MM.1S (cell line): ENCODE results near the gene SMIM1.

Experiments
- EZH2 ChIP-seq: fragments of 300-600 bp; sonication (generic); optimal IDR thresholded peaks from 2 replicates; pipeline ENCODE3; 2017; ENCODE audit warnings: low read depth, mild to moderate bottlenecking, antibody characterized with exemption, low read length, mixed read lengths
- EZH2phosphoT487 ChIP-seq: fragments of 300-600 bp; sonication (generic); IDR thresholded peaks from 2 replicates; pipeline ENCODE4 v1.6.1; 2018; ENCODE audit warnings: antibody characterized with exemption, low read length
- TF ChIP-seq, protein P1 (sequence below): fragments of 300-600 bp; sonication (generic); IDR thresholded peaks from 2 replicates; pipeline ENCODE4 v1.5.1; 2016; ENCODE audit warnings: antibody characterized with exemption, low read length, mixed read lengths

DNA sequence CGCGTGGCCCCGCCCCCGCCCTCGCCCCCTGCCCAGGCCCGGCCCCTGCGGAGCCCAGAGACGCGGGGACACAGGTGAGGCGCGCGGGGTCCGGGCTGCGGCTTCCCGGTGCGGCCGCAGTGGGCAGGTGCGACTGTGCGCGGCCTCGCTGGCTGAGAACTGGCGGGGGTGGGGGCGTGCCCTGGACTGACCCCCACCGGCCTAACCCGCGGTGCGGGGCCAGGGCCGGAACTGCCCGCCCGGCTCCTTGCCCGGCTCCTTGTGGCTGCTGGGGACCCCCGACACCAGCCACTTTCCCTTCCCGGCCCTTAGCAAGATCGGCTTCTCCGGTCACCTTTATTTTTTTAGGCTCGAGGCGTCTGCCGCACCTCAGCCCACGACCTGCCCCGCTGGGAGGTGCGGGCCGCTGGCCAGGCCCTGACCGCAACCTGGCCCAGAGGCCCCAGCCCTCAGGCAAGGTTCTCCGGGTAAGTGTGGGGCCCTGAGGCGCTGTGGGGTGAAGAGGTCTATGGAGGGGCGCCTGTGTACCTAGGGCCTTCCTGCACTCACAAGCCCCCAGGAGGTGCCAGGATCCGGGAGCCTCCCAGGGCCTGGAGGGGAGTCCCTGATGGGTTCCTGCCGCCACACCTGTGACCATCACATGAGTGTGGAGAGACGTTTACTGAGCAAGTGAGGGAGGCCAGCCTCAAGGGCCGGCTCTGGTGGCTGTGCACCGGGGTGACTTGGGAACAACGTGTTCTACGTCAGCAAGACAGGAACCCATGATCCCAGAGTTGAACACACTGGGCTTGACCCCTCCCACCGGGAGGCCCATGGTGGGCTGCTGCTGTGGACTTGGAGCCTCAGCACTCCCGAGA, at the start of gene SMIM1:
- TF ChIP-seq, protein P1, sequence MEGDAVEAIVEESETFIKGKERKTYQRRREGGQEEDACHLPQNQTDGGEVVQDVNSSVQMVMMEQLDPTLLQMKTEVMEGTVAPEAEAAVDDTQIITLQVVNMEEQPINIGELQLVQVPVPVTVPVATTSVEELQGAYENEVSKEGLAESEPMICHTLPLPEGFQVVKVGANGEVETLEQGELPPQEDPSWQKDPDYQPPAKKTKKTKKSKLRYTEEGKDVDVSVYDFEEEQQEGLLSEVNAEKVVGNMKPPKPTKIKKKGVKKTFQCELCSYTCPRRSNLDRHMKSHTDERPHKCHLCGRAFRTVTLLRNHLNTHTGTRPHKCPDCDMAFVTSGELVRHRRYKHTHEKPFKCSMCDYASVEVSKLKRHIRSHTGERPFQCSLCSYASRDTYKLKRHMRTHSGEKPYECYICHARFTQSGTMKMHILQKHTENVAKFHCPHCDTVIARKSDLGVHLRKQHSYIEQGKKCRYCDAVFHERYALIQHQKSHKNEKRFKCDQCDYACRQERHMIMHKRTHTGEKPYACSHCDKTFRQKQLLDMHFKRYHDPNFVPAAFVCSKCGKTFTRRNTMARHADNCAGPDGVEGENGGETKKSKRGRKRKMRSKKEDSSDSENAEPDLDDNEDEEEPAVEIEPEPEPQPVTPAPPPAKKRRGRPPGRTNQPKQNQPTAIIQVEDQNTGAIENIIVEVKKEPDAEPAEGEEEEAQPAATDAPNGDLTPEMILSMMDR = no peak
- TF ChIP-seq EZH2phosphoT487 (no peak), EZH2 (no peak)
